GM21576 (cell line): Measurements from ENCODE around the gene UNC93A.
"Not testable (repeated sequence)": the region's sequence is repeated elsewhere in the genome, so short reads cannot be mapped to it uniquely, and the experiment has no call there.

Experiments
- ATAC-seq: cut with Tn5 transposase; IDR thresholded peaks from one replicate; pipeline ENCODE4 v1.9.1; 2021; ENCODE audit warnings: mild to moderate bottlenecking, moderate library complexity; ENCODE audit not compliant: unreplicated experiment

The UNC93A gene

DNA sequence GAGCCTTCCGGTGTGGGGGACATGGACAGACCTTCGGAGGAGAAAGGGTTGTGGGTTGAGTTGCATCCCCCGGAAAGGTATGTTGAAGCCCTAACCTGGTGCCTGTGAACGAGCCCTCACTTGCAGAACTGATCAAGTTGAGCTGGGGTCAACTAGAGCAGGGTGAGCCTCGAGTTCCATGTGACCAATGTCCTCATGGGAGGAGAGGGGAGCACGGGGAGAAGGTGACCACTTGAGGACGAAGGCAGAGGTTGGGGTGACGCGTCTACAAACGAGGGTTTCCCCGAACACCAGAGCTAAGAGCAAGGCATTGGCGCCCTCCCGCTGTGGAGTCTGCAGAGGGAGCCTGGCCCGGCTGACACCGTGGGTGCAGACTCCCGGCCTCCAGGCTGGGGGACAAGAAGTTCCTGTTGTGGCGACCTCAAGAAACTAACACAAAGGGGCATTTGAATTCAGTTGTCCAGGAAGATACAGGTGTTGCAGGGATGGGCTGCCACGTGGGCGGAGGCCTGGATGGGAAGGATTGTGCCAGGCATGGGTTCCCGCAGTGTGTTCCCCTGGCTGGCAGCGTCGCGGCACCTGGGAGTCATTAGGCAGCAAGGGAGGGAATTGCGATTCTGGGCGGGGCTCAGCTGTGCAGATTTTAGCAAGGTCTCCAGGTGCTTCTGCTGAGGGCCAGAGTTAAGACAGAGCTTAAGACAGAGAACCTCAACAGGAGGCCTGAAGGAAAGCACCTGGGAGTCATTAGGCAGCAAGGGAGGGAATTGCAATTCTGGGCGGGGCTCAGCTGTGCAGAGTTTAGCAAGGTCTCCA is 20.4 kb upstream of the UNC93A start:
- ATAC-seq: no peak

DNA sequence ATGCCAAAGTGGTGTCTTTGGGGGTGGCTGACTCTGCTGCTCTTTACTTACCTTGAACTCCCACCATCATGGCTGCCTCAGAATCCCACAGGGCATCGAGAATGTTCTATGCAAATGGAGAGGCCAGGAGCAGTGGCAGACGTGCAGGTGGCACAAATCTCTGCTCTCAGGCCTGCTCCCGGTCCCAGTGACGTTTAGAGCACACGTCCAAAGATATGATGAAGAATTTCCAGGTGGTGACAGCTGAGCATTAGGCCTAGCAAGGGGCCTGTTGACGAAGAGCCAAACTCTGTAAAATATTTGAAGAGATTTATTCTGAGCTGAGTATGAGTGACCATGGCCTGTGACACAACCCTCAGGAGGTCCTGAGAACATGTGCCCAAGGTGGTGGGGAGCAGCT is 19.0 kb upstream of the UNC93A start:
- ATAC-seq: no peak

DNA sequence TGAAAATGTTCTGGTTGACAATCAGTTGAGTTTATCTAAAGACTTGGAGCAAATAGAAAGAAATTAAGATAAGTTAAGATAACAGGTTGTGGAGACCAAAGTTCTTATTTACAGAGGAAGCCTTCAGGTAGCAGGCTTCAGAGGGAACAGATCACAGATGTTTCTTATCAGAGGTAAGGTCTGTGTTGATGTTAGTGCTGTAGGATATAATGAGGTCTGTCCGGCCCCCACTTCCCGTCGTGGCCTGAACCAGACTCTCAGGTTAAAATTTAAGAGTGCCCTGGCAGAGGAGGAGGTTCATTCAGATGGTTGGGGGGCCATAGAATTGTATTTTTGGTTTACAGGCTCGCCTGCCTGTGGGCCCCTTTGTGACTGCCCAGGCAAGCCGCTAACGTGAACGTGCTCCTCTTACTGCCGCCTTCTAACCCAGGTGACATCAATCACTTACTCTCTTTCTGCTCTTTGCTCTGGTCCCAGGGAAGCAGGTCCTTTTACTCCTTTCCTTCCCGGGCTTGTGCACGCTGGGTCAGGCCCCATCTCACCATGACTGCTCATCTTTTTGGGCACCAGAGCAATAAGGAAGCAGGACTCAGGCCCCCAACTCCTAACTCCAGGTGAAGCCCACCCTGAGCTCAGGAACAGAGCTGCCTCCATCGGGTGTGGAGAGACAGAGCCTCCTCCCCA is 18.3 kb upstream of the UNC93A start:
- no peak for ATAC-seq

DNA sequence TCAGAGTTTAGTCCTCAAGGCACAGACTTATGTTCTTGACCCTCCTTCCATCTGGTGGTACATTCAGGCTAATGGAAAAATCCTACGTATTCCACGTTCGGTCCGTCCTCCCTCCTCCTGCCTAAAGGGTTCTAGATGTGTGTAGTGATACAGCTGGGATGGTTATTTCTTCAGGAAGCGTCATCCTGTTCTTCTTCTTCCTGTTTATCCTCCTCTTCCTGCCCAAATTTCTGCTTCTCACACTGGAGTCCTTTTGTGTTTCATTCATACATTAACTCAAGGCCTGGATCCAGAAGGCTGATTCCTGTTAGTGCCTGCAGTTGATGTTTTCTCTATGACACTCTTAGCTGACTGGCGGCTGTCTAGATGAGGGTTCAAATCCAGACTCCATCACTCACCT is 16.8 kb upstream of the UNC93A start:
- ATAC-seq: no peak

DNA sequence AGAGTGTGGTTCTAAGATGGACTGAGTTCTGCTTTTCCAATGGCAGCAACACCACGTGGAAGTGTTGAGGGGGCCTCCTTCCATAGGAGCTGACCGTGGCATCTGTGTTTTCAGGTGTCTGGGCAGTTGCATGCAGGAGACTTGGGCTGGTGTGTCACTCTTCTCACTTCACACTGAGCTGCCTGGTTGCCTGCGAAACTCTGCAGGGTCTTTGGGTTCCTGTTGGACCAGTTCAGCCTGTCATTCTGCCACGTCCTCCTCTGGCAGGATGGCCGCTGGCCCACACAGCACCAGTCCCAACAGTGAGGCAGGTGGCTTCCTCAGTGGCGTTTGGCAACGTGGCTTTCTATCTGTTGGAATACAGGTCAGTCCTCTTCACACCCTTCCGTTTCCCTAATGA is 16.1 kb upstream of the UNC93A start:
- no peak for ATAC-seq

DNA sequence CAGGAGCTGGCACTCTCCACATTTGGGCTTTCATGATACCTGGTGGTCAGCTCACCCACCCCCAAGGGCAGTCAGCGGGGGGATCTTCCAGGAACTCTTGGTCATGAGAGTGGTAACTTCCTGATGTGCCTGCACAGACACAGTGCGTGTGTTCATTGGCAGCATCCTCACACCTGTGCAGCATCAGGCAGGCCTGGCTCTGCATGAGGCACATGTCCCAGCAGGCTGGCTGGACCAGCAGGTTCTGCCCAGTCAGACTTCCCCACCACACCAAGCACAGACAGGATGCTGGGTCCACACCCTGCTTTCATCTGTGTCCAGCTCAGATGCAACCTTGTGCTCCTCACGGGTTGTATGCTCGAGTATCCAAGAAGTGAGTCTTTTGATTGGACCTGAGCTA is 15.7 kb upstream of the UNC93A start:
- ATAC-seq: no peak

DNA sequence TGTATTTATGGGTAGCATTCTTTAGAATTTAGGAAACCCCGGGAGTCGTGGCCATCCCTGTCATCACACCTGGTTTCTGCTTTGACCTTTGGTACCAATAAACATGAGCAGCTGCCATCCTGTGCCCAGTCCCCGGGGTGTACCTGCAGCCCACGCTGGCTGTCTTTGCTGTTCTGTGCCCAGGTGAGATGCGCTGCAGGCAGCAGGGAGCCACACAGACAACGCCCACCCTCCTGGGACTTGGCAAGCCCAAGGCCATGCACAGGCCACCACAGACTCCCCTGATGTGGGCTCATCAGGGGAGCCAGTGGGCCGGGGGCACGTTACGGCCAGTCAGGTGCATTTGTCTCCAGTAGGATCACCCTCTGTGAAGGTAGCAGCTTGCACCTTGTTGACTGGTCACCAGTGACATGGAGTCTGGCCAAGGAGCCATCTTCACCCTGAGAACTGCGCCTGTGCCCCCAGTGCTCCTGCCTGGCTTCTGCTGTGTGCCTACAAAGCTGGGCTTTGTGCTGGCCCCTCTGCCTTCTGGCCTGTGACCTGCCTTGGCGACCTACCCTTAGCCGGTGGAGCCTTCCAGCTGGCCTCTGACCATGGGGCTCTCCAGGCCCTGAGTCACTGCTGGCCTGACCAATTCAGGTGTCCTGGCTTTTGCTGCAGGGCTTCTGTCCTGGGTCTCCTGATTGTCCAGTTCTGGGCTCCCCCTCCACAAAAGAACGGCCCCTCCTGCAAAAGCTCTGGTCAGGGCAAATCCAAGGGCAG is 14.2 kb upstream of the UNC93A start:
- ATAC-seq: no peak

DNA sequence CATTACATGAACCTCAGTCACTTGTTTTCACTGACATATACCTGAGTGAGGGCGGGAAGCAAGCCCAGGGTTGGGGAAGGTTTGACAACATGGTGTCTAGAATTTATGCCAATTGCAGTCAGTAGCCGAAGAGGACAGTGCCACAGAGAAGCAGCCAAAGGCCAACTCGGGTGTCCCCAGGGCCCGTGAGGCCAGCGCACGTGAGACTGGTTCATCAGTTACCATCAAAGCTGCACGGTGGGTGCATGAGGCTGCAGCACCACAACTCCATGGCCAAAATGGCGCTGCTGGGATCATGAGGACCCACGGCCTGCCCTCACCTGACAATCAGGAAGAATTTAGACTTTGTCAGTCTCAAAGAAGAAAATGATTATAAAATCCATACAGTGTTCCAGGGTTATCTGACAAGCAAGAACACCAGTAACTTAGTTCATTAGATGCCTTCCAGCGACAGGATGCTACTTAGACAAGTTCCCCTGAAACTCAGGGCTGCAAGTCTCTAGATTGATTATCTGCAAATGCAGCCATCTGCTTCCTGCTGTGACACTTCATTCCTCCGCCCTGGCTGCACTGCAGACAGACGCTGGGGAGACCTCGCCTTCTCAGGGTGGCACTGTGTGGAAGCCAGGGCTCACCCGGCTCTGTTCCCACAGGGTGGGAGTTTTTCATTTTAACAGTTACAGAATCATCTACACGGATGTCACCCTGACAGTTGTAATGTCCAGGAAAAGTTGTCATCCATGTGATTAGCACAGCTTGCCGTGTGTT is 12.8 kb upstream of the UNC93A start:
- not testable (repeated sequence) for ATAC-seq

DNA sequence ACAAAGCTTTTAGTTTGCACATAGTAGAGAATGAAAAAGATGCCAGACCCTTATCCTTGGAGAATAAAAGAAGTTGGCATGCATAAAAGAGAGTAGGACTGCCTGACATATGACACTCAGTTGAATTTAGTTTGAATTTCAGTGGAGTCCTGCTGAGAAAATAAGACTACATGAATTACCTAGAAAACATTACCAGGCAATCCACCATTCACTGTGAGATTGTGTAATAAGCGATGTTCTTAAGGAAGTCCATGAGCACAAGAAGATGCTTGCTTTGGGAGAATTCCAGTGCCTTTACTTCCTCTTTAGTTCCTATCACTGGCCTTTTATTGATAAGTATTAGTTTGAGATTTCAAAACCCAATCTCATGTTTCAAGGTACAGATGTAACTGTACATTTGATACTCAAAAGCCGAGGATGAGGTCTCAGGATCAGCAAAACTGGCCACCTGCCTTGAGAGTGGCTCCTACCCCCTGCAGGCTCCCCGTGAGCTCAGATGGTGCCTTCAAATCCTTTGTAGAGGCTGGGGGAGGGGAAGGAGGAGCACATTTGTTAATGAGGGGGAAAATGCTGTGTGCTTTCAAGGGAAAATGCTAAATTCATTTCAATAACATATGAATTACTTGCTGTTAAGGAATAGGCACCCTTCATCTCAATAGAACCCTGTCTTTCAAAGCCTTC is 11.2 kb upstream of the UNC93A start:
- no peak for ATAC-seq

DNA sequence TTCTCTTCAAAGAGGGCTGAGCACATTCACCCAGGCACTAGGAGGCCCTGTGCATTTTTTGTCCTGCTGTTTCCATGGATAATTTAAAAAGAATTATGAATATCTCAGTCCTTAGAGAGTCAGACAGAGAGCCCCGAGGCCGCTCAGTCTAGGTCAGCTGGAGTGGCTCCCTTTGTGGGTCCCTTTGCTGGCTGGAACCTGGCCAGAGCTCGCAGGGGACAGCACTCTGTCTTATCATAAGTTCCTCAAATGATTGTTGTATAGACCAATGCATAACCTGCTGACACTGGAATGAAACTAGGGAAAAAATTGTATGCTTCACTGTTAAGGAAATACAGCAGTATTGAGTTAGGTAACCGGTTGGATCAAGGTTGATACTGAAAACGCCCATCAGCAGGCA is 10.6 kb upstream of the UNC93A start:
- not testable (repeated sequence) for ATAC-seq

DNA sequence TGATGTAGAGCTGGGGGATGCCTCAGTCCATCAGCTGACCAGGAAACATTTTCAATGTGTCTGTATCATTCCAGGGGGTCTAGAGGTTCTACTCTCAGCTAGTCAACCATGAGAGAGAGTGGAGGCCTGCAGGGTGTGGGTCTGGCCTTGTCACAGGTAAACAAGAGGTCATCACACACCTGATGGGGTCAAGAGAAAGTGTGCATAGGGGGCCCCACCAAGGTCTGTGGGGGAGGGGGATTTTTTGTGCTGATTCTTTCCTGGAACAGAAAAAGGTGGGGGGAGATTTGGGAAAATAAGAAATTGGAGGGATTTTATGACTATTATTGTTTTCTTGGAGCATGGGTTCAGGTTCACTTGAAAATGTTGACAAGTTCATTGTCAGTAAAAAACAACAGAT is 8.9 kb upstream of the UNC93A start:
- ATAC-seq: no peak

DNA sequence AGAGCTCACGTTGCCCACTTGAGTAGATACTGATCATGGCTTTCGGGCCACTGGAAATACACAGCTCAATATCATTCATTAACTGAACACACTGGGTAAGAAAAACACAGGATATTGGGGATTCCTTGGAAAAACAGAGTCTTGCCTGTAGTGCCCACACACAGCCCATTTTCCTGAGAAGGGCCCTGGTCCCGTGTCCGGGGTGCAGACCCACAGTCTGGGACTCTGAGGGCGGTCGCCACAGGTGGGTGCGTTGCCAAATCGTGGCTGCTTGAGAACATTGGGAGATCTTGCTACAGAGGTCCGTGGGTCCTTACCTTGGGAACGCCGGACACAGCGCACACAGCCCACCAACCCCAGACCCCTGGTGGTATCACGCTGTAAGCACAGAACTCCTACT is 6.5 kb upstream of the UNC93A start:
- not testable (repeated sequence) for ATAC-seq

DNA sequence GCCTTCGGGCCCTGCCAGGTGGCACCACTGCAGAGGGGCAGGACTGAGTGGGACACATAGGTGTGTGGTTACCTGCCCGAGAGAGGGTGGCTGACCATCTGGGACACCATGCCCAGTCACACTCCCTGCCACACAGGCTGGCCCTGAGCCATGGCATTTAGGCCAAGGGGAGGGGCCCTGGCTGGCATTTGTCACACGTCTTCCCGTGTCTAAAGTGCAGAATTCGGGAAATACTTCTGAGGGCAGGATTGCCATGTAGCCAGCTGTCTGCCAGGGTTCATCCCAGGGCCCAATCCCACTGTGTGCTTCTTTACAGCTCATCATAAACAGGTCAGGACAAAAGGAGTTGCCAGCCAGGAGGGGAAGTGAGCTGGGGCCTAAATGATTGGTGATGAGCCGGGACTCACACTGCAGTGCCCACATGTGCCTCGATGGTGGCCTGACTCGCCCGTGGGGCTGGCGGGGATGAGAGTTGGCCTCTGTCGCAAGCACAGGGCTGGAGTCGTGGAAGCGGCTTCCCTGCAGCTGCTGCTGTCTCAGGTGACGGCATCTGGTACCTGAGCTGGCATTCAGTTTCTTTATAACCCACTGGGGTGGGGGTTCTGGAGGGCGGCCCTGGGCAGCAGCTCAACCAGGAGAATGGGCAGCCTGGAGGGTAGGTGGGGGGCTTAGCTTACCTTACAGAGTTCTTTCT is 5.9 kb upstream of the UNC93A start:
- ATAC-seq: no peak

DNA sequence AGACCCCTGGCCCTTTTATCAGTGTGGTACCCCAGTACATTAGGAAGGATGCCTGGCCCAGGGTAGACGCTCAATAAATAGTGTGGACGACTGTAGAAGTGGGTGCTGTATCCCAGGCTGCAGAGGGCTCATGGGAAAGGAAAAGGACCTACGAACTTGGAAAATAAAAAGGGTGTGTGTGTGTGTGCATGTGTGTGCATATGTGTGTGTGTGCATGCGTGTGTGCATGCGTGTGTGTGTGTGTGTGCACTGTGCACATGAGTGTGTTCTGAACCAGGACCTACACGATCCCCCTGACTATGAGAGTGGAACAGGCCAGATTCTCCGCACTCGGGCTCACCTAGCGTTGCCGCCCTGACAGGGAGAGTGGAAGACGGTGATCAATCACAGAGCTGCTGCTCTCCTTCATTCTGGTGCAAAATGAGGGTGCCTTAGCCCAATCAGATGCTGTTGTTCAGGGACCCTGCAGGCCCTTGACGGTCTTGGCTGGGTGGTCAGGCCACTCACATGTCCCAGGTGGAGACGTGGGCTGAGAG is 3.5 kb upstream of the UNC93A start:
- no peak for ATAC-seq

DNA sequence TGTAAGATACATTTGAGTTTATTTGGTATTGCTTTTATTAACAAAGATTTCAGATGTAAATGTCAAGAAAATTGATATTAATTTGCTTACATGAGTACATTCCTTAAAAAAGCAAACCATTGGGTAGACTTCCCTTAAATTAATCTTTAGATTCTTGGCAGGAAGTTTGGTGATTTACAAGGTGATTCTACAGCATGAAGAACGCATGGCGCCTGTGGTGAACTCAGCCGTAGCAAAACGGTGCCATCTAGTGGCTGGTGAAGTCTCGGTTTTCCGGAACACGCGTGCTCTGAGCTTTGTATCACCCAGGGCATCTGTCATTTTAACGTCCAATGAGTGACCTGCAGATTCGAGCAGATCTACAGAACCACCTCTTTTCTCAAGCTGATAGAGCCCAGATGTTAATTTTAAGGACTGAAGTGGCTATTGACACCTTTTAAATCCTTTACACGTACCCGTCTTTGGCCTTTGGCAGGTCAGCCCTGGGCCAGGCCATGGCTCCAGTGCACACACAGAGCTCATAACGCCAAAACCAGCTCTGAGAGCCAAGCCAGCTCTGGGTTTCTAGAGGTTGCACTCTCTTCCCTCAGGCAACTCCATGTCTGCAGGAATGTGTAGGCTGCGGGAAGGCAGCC is 2.4 kb upstream of the UNC93A start:
- peak; percentile 77 for ATAC-seq

DNA sequence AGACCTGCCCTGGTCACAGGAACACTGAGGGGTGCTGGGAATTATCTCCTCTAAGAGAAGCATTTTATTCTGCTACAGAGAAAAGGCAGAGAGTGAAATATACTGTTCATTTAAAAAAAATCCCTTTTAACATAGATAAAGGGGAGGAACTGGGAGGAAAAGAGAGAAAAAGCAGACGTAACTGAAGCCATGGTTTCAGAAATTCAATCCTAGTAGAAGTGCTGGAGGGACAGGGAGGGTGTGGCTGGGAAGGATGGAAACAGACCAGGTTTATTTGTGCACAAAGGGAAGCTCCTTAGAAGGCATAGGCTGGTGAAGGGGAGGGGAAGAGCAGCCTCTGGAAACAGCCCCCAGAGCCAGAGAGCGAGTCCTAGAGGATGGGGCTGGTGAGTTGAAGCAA is 1.8 kb upstream of the UNC93A start:
- ATAC-seq: not testable (repeated sequence)

DNA sequence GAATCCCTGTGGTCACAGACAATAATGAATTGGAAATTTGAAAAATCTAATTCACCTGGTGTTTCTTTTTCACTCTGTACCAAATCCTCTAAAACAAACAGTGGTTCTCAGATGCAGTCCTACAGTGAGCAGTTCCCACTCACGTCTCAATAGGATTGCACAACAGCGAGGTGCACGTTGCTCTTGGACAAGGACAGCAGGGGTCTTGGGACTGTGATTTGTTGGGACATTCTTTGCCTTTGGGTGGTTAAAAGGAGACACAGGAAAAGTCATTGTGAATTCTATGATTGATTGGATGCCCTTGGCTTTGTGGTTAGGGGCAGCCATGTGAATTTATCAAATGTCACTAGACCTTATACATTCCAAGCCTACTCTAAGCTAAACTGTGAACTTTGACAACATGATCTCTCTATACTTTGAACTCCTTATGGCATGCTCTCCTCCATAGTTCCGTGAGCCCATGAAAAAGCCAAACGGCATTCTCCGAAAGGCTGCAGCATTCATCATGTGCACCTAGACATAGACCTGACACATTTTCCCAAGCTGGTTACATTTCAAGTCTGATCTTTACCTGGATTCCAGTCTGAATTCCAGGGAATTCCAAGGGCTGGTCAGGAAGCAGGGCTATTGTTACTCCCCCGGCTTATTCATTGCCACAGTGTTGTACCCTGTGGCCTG is 647 bp downstream of the UNC93A start:
- no peak for ATAC-seq

DNA sequence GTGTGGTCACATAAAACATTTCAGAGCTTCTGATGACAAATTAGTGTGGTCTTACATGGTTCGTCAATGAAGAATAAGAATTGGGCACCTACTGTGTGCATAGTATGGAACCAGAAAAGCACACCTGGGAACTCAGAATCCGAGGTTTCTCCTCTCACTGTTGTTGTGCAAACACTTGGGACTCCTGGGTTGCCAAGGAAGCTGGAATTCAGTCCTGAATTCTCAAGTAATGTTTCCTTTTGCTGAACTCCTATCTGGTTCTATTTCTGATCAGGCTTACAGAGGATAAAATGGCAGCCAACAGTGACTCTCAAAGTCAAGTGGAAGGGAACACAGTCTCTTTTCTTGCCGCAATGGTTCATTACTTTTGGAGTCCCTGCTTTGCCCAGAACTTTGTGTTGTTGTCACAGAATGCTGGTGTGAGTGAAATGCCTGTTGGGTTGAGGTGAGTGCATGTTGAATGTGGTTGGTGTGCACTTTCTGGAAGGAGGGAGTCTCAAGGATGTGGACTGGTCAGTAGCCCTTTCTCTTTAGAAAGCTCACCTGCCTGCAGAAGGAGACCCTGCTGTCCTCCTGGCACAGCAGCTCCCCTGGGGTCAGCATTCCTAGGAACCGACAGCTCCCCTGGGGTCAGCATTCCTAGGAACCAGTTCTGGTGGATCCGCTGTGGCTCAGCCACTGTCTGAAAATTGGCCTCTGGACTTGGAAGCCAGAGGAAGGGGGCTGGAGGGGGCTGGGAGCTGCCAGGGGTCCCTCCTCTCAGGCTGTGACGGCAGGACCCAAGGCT is 1.4 kb downstream of the UNC93A start:
- no peak for ATAC-seq
